CD1c-positive myeloid dendritic cell (primary cell): ENCODE data around the gene MTHFR.
A peak's percentile ranks its signal among the peaks of the same experiment; 100 is the strongest.

Source experiments
- DNase-seq: peaks from one replicate; pipeline ENCODE4 v3.0.0-alpha.2; 2016; ENCODE audit errors: extremely low spot score

MTHFR gene

DNA sequence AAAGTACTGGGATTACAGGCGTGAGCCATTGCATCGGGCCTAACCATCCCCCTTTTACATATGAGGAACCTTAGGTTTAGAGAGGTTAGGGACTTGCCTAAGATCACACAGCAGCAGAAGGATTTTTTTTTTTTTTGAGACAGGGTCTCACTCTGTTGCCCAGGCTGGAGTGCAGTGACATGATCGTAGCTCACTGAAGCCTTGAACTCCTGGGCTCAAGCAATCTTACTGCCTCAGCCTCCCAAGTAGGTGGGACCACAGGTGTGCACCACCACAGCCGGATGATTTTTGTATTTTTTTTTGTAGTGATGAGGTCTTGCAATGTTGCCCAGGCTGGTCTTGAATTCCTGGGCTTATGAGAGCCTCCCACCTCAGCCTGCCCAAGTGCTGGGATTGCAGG, 46.0 kb downstream of the MTHFR start:
- DNase-seq: no peak

DNA sequence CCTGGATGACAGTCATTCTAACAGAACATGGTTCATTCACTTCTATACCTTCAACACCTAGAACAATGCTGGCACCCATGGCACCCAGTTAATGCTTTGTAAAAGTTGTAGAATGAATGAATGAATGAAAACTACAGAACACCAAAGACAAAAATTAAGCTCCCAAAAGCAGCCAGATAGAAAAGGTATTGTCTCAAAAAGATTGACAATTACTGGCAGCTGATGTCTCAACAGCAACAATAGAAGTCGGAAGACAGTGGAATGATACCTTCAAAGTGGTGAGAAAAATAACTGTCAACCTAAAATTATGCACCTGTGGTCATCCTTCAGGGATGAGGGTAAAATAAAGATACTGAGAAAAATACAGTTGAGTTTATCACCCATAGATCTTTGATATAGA, 48.7 kb downstream of the MTHFR start:
- DNase-seq: no peak

DNA sequence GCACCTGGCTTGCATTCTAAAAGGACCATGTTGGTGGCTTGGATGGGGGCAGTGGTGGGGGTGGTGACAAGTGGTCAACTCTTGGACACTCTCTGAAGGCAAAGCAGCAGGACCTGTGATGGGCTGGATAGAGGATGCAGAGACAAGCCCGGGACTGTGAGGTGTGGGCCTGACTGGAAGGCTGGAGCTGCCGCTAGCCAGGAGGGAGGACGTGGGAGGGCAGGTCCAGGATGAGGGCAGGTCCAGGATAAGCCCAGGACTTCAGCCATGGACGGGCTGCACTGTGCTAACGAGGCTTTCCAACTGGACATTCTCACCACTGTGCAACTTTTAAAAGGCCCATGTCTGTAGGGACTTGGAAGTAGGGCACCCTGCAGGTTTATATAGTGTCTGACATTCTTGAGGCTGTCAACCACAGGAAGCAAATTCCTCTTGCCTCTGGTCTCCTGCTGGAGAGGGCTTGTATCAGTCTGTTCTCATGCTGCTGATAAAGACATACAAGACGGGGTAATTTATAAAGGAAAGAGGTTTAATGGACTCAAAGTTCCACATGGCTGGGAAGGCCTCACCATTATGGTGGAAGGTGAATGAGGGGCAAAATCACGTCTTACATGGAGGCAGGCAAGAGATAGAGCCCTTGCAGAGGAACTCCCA, 52.1 kb downstream of the MTHFR start:
- DNase-seq: no peak

DNA sequence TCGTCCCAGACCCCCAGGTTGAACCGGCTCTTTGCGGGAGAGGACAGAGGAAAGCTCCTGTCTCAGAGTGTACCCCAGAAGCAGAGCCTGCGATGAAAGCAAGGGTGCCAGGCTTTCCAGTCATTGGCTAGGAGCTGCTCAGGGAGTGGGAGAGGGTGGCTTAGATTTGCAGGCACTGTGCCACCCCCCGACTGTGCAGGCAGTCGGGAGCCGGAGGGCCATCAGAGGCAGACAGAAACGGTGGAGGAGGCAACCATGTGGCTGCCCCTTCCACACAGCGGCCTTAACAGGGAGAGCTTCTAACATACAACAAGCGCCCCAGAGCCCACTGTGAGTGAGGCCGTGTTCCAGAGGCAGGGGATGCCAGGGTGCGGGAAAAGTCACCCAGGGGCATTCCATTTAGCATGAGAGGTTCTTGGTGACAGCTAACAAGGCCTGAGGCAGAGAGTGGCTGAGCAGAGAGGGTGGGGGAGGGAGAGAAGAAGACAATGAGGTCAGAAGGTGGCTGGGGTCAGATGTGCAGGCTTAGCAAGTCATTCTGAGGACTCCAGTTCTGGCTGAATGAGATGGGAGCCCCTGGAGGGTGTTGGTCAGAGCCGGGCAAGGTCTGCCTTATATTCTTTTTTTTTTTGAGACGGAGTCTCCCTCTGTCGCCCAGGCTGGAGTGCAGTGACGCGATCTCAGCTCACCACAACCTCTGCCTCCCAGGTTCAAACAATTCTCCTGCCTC, 53.2 kb downstream of the MTHFR start:
- DNase-seq: no peak

DNA sequence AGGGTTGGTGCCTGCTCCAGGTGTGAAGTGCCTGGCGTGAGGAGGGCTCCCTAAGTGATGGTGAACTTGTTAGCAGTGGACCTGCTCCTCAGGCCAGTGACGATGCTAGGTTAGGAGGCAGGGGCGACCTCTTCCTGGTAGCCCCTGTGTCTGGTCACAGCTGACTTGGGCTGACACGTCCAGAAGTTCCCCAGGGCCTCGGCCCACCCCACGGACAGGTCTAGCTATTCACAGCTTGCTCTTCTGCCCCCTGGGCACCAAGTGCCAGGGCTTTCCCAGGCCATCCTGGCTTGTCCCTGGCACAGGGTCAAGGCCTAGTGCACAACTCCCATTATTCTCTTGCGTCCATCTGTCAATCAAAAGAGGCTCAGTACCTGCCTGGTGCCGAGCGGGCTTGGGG, 54.7 kb downstream of the MTHFR start:
- DNase-seq: no peak

DNA sequence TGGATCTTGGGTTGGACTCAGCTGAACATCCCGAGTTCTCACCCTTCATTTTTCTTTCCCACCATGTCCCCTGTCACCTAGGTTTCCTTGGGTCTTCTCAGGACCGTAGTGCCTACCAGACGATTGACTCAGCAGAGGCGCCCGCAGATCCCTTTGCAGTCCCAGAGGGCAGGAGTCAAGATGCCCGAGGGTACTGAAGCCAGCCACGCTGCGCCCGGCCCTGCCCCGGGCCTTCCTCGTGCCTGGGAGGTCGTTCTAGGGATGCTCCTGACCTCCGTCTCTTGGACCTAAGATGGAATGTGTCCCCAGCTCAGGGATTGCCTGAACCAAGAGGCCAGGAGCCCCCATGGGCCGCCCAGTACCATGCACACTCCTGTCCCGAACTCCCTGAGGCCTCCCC, 55.8 kb downstream of the MTHFR start:
- no peak for DNase-seq

DNA sequence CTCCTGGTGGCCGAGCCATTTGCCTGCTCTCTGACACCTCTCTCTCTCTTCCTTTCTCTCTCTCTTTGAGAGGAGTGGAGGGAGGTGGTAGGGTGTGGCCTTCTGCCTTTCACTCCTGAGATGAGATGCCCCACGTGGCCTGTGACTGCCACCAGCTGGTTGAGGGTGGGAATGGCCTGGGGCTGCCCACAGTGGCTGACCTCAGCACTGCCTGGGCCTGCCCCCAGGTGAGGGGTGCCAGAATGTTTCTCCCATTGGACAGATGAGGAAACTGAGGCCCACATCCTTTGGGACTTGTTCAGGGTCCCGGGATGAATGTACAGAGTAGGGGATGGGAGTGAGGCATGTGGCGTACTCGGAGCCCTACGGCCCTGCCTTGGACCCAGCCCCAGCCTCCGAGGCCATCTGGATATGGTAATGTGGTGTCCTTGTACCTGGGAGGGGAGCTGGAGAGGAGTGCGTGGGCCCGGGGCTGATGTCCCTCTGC, 56.5 kb downstream of the MTHFR start:
- peak; percentile 69 for DNase-seq

DNA sequence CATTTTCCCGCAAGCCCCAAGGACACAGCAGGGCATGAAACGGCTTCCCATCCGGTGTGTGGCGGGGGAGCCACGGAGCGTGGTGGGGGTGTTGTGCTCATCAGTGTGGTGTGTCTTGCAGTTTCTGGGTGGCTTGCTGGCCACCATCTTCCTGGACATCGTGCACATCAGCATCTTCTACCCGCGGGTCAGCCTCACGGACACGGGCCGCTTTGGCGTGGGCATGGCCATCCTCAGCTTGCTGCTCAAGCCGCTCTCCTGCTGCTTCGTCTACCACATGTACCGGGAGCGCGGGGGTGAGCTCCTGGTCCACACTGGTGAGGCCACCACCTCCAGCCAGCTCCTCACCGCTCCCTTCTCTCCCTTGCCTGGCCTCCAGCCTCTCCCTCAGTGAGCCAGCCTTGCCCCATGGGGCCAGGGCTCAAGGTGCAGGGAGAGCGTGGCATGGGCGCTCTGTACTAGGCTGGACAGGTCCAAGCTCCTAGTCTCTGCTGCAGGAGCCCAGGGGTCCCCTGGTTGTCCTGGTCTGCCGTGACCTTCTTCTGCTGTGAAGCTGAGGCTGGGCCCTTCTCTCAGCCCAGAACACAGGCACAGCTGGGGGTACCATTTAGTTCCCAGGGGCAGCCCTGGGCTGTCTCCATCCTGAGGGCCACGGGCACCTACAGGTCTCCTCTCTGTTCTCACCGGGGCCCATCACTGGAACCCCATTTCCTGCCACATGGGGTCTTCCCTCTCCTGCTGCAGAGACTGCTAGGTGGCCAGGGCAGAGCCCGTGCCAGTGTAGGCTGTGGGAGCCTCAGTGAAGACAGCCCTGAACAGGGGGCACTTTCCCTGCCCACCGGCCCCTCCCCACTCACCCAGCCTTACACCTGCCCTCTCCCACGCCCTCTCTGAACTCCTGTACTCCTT, 57.2 kb downstream of the MTHFR start:
- DNase-seq: no peak

DNA sequence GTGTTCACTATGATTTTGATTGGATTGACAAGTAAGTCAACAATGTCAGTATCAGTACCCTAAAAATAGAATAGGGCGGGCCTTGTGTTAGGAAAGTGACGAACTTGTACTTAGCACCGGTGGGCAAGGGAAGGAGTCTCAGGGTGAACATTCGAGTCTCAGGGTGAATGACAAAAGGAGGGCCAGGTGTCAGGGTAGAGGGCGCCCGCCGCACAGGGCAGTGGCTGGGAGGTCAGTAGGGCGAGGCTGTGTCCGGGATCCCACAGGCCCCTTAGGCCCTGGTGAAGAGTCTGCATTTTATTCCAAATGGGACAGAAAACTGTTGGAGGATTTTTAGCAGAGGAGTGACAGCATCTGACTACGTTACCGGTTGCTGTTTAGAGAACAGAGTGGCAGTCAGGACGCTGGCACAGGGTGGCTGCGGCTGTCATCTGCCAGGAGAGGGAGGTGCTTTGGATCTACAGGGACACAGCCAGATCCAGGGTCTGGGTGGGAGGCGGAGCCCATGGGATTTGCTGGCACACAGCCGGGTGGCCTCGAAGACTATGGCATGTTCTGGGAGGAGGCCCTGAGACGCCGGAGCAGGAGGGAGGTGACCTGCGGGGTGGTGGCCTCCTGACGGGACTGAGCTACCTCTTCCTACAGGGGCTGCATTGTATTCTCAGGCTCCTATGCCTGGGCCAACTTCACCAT, 58.8 kb downstream of the MTHFR start:
- DNase-seq: no peak

DNA sequence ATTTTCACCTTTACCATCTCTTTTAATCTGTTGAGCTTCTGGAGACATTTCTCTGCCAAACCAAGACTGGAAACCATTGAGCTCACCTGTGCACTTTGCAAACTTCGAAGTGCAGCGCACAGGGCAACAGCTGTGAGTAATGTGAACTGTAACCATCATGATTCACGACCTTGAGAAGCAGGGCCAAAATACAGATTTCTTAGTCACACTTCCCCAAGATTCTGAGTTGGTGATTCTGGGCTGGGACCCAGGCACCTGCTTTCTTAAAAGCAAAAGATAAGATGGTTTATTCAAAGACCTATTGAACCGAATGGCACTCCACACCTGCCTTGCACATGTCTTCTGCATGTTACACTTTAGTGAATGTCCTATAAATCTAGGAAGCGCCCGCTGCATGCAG, 59.7 kb downstream of the MTHFR start:
- no peak for DNase-seq

DNA sequence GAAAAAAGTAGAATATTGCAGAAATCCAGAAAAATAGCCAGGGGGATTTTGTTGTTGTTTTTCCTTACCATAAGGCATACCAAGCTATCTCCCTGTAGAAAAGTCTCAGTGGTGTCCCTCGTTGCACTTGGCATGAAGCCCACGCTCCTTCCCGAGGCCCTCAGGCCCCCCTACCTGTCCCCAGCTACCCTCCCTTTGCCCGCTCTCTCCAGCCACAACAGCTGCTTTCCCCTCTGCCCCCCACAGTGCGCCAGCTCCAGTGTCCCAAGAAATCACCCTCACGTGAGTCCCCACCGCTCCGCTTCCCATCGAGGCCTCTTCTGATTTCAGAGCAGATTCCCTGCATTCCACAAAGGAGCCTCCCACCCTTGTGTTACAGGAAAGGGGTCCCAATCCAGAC, 61.5 kb downstream of the MTHFR start:
- DNase-seq: no peak

DNA sequence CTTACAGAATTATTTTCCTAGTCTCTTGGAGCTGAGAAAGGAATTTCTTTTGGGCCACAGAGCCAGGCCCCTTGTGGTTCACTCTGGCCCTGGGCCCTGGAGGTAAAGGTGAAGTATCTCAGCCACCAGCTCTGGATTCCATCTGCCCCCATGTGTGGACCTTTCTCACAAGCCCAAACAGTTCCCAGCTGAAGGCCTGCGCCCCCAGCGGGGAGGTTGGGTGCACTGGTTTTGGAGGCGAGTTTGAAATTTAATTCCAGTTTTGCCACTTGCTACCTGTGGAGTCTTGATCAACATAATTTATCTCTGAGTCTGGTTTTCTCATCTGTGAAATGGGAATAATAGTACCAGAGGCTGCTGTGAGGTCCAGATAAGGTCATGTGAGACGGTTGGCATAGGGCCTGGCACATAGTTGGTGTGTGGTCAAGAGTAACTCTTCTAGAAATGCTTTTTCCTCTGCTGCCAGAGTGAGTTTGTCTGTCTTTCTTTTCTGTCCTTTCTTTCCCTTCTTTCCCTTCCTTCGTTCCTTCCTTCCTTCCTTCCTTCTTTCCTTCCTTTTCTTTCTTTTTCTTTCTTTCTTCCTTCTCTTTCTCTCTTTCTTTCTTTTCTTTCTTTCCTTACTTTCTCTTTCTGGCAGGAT, 63.7 kb downstream of the MTHFR start:
- DNase-seq: no peak

DNA sequence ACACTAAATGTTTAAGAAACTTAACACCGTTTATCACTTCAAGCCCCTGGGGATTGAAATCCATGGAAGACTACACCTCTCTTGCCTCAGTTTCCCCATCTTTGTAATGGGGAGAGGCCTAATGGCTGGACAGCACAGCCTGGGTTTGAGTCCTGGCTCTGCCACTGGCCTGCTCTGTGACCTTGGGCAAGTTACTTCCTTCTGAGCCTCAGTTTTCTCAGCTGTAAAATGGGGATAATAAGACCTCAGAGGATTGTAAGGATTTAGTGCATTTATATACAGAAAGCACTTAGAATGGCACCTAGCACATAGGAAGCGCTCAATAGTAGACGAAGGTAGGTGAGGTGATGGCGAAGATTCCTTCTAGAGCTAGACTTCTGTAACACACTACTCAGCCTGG, 64.3 kb downstream of the MTHFR start:
- no peak for DNase-seq

DNA sequence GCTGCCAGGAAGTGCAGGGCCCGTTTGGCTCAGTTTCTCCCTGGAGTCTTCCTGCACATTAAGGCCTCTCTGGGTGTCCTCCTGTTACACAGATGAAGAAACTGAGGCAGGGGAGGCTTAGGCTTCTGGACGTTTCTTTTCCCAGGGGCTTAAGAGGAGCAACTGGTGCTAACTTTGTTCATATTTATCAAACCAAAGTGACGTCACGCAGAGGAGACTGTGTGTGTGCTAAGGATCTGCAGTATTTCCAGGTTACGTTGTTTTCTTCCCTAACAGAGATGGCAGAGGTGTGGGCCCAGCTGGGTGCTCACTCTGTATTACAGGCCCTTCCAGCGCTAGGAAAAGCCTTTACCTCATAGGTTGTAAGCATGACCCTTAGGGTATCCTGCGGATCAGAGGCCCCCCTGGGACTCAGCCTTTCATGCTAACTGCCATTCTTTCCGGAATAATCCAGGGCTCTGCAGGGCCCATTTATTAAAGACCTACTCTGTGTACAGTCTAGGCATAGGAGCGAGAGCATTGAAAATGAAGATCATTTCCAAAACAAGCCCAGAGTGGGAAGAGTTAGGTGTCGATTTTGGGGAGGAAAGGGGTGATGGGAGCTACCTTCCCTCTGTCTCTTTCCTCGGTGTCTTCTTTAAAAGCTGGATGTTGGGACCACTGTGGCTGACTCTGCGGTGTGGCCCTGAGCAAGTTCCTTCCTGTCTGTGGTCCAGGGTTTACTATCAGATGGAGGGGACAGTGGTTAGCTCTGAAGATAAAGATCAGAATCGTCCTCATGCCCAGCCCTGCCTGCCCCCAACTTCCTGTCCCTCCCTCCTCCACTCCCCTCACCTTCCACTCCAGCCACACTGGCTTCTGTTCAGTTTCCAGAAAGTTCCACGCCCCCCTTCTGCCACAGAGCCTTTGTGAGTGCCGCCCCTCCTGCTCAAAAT, 65.2 kb downstream of the MTHFR start:
- DNase-seq: no peak

DNA sequence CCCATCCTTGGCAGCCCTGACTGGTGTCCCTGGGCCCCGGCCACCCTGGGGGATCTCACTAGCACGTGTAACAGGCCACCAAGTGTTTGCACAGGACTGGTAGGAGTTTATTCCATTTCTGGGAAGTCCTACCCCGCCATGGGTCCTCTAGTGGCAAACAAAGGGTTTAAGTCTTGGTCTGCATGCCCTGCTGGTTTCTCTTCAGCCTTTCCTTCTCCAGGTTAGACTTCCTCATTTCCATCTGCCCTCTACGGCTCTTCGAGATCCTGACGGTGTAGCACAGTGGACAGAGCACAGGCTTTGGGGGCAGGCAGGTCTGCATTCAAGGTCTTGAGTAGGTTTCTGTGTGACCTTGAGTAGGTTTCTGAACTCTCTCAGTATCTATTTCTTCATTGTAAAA, 67.0 kb downstream of the MTHFR start:
- DNase-seq: peak; percentile 50

DNA sequence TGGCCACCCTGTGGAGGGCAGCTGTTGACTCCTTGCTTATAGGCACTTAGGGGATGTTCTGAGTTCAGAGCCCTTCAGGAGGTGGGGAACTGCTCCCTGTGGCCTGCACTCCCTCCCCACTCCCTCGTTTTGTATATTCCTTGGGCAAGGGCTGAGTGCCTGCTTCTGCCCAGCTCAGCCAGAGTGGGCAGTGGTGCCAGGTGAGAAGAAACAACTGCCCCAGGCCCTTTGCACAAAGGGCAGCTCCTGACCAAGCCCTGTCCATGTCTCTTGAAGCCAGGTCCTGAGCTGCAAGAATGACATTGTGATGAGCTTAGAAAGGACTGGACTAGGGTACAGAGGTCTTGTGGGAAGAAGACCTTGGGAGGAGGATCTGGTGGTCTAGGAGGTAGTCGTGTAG, 67.7 kb downstream of the MTHFR start:
- DNase-seq: no peak

DNA sequence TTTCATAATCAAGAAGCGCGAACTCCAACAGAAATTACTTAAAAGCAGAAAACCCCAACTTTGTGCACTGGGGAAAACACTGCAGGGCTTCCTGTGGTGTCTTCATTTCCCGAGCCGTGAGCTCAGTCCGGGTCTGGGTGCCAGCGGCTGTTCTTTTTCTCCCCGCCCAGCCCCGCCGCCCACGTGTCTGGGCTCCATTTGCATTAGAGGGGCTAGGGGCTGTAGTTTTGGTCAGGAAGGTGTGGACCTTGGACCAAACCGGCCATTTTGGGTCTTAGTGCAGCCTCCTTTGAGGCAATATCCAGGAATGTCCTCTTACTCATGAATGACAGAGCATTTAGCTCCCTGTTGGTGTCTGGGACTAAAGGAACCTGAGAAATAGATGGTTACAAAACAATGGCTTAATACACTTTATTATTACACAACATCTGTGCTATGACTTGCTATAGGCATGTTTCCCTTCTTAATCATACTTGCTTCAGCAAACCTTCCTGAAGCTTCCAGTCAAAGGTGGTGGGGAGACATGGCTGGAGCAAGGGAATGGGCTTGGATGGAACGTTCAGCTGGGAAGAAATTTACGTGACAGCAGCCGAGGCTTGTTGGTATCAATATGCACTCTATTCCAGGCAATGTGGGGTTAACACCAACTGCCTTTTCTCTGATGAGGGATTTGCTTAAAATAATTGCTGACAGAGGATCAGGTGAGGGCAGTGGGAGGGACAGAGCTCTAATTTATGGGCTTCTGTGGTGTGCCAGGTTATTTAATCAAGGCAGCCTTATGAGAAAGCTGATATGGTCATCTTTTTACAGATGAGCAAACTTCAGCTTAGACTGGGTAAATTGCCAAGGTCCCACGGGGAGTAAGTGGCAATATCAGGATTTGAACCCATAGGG, 68.8 kb downstream of the MTHFR start:
- peak; percentile 88 for DNase-seq

DNA sequence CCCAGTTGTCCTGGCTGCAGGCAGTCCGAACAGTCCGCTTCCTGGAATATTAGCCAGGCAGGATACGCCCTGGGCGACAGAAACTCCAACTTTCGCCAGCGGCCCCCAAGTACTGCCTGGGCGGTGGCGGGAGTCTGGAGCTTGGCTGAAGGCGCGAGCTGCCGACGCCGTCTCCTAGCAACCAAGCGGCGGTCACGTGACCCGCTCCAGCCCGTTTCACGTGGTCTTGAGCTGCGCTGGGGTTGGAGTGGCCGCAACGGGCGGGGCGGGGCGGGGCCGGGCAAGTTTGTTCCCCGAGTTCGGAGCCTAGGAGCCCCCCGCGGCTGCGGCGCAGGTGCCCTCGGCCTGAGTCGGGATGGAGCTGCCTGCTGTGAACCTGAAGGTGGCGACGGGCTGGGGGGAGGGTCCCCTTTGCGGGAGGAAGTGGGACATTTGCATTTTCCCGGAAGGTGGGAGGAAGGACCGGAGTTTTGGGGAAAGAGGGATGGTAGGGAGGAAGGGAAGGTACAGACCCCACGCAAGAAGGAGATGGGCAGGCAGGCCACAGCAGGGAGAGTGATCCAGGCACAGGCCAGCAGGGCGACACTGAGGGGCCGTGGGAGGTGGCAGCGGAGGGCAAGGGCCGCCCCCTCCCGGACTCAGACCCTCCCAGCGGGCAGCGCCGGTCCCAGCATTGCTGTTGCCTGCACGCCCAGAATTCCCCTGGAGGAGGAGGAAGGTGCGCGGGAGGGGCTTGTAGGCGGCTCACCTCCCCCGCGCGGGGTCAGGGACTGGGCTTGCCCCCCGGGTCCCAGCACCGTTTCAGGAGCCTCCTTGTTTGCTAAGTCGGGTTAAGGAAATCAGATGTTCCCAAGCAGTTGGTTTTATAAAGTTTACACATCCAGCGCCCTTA, 69.7 kb downstream of the MTHFR start, which contains the start of gene AGTRAP:
AGTRAP (plus strand) TSS at position 283 of the 892 bp plus-strand sequence; CDS start at position 356, 73 bp downstream.
- DNase-seq: peak; percentile 94
